Stimulated activated CD4-positive, alpha-beta T cell treated with anti-CD3 and anti-CD28 coated beads, Interleukin-4, amount 100 ng/mL, for 24 hours (primary cell): ENCODE measurements around the gene LAMB4.

ENCODE experiments used
- DNase-seq: peaks from one replicate; pipeline ENCODE4 v3.0.0-alpha.2; 2020

The LAMB4 gene

DNA sequence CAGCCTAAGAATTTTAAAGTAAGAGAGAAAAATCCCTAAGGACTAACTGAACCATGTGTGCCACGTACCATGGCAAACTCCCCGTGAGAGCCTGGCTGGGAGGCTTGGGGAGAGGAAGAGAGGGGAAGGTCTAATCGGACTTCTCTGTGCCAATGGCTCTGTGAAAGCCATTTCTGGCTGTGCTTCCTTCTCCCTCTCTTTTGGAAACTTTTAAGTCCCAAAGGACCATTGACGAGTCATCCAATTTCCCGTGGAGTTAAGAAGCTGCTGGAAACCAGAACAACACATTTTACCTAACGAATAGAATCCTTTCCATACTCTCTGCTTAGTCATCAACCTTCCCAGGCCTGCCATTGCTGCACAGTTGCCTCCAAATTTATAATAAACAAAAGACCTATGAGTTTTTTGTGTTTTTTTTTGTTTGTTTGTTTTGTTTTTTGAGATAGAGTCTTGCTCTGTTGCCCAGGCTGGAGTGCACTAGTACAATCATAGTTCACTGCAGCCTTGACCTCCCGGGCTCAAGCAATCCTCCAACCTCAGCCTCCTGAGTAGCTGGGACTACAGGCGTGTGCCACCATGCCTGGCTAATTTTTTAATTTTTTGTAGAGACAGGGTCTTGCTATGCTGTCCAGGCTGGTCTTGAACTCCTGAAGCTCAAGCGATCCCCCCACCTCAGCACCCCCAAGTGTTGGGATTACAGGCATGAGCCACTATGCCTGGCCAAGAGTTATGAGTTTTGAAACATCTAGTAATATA is 140.4 kb downstream of the LAMB4 start:
- DNase-seq, result no peak

DNA sequence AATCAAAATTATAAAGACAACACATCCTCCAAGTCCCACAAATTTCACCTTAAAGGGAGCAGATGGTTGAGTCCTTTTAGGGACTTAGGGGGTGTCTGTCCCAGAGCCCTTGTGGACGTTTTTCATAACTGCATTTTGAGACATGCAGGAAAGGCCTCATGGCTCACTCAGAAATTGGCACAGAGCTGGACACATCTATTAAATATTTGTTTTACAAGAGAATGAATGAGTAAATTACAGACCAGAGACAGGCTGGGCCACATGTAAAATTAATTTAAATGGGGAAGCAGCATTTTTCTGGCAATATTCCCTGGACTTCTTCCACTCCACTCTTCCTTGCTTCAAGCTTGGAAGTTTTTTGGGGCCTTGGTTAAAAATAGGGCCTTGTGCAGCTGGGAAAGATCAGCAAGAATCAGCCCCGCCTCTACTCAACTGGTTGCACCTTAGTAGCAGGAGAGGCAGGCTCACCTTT is 147.2 kb downstream of the LAMB4 start:
- DNase-seq, result no peak

DNA sequence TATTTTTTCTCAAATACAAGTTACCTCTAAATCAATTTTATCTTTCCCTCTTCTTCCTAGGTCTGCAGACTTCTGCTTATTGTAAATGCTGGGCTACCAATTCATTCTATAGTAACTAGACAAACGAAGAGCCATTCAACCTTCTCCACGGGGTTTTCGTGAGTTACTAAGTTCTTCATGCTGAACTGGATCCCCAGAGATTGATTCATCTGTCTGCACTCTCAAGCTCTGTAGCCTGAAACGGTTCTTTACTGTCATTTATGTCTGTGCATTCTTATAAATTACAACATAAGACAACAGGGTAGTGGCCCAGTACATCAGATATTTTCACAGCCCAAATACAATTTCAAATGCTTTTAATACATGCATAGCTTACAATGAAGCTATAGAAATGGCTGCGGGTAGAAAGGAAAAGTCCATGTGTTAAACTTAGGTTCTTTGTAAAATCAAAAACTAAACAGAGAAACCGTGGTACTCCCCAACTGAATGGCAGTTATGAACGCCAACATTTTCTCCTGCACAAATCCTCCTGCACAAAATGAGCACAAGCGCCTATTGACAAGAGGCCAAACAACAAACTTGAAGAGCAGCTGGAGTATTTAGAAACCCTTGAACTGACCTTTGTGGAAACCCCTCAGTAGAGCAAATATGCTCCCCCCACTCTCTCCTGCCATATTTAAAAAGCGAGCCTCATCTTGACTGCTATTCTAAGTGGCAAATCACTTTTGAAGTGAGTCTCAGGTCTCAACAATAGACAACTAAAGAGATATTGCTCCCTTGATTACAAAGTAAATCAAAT is 147.9 kb downstream of the LAMB4 start:
- no peak for DNase-seq

DNA sequence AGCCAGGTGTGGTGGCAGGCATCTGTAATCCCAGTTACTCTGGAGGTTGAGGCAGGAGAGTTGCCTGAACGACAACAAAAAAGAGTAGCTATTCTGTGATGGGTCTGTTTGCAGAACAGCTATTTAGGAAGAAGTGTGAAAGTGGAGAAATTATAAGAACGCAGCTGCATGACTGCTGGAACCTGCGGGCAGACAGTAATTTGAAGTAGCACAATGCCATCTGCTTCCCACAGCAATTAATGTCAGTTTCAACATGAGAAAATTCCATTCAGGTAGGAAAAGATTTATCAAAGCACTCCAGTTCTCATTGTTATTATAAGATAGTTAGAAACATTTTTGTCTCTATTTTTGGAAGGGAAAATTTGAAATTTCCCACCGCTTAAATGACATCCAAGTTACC is 148.7 kb downstream of the LAMB4 start:
- no peak for DNase-seq

DNA sequence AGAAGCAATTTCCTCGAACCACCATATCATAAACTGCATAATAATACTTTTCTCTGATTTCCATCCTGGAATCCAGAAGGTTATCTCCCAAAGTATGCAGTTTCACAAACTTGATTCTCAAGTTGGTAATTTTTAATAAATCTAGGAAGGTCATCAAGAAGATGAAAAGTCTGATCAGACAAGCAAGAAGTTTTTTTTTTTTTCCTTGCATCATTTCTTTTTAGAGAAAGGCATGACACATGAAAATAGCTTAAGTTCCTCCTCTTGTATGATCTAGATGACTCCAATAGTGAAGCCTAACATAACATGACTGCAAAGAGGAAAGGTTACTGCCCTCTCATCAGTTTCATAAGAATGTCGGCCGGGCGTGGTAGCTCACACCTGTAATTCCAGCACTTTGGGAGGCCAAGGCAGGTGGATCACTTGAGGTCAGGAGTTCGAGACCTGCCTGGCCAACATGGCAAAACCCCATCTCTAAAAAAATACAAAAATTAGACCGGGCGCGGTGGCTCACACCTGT is 149.4 kb downstream of the LAMB4 start:
- no peak for DNase-seq

DNA sequence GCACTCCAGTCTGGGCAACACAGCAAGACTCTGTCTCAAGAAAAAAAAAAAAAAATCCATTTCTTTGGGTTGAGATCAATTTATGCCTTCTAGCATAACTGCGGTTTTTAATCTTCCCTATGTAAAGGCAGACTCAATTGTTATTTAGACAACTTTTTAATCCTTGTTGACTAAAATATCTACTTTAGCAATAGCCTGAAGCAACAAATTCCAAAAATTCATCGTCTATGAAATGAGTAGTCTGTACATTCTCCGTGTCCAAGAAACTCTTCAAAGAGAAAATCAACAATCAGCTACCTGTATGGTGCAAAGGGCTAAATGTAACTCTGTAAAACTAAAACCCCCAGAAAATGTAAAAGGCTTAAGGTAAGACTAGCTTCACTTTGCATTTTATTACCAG is 150.0 kb downstream of the LAMB4 start:
- no peak for DNase-seq

DNA sequence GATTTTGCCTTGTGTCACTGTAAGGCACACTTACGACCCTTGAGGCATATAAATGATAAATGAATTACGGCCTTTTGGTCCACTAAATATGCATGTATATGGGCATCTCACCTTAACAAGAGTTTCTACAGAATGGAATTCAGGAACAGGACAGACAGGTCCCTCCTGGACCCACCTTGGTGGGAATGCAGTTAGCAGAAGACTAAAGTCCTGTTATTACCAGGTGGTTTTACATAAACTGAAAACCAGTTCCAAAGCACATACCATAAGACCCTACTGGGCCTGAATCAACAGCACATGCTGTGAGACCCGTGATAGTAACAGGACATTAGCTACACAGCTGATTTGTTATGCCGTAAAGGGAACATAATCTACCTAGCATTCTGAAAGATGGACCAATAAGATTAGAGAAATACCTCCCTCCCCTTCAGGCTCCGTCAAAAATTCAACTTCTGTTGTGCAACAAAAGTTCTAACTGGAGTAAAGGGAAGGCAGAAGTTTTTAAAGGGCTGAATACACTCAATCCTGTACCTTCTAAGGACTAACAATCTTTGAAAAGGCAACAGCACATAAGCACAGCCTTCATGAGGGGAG is 151.2 kb downstream of the LAMB4 start:
- DNase-seq, result no peak

DNA sequence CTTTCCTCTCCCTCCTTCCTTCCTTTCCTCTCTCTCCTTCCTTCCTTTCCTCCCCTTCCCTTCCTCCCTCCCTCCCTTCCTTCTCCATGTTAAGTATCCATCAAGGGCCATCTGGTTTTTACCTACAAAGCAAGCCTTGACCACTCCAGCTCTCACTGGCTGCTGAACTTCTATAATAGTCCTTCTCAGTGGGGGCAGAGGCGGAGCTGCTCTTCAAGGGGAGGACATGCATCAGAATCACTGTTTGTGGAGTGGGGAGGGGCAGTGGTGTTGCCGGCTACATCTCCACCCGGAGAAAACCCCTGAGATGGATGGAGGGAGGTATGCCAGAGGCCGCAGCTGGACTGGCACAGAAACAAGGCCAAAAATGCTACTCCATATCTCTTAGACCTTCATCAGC is 153.1 kb downstream of the LAMB4 start:
- DNase-seq, result no peak

DNA sequence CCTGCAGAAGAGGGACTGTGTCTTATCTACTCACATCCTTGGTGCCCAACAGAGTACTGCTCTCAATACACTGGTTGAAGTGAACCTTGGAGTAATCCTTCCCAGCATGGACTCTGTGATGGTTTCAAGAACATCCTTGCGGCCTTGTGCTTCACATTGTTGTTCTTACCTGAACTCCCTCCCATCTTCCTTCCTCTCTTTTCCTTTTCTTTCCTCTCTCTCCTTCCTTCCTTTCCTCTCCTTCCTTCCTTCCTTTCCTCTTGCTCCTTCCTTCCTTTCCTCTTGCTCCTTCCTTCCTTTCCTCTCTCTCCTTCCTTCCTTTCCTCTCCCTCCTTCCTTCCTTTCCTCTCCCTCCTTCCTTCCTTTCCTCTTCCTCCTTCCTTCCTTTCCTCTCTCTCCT is 153.5 kb downstream of the LAMB4 start:
- no peak for DNase-seq

DNA sequence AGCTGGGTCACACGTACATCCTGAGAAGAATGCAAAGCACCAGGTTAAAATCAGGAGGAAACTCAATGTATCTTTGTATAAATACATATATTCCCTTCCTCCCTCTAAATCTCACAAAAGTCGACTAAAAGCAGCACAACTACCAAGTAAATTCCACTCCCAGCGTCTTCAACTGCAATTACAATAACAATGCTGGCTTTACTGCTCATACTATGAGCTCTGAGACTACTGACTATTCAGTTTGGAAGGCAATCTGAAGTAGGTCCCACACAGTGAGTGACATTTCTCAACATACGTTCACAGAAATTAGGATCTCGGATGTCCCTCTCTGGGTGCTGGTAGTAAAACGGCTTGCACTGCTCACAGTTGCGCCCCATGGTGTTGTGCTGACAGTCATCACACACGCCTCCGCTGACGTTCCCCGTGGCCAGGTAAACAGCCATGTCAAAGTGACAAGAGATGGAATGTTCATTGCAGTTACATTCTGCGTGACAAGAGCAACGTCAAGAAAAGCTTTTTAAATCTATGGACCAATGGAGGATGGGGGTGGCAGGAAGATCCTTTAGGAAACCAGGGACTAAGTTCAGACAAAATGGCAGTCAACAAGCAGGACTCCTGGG is 154.7 kb downstream of the LAMB4 start:
- DNase-seq, result no peak

DNA sequence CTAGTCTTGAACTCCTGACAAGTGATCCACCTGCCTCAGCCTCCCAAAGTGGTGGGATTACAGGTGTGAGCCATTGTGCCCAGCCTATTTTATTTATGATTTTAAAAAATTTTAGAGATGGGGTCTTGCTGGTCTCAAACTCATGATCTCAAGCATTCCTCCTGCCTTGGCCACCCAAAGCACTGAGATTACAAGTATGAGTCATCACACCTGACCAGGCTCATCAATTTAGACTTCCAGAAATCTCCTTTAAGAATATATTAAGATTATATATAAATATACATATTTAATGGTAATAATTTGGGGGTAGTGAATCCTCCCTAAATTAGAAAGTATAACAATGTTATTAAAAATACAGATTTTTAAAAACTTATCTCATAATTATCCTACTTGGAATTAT is 156.3 kb downstream of the LAMB4 start:
- DNase-seq, result no peak
